Stomach (tissue), 4 donors: ENCODE results near the gene C5orf47.

ENCODE experiments used
- EP300 ChIP-seq: sonication (generic); formaldehyde crosslinking; IDR thresholded peaks from one replicate; pipeline ENCODE4 v1.6.1; 2017; ENCODE audit warnings: antibody characterized with exemption
- POLR2A ChIP-seq, 4 donors: fragments of 450-650 bp; IDR thresholded peaks; one replicate each; pipeline ENCODE4 v1.6.1; 2016; ENCODE audit warnings: antibody characterized with exemption in 4 of 4, control low read depth in 2 of 4, mild to moderate bottlenecking in 1 of 4, moderate library complexity in 1 of 4
- POLR2AphosphoS5 ChIP-seq, 3 donors: sonication (generic); formaldehyde crosslinking; IDR thresholded peaks; one replicate each; pipeline ENCODE4 v1.6.1; 2016; ENCODE audit warnings: antibody characterized with exemption in 3 of 3
- TF ChIP-seq, protein P1 (sequence below), 7 experiments: fragments of 450-650 bp in 4 of 7; fragments of 200-600 bp in 3 of 7; sonication (generic) in 3 of 7; IDR thresholded peaks; one replicate each; pipeline ENCODE4 v1.5.1; 2016 to 2019; ENCODE audit warnings: antibody characterized with exemption in 7 of 7, control low read depth in 2 of 7, mild to moderate bottlenecking in 1 of 7

DNA sequence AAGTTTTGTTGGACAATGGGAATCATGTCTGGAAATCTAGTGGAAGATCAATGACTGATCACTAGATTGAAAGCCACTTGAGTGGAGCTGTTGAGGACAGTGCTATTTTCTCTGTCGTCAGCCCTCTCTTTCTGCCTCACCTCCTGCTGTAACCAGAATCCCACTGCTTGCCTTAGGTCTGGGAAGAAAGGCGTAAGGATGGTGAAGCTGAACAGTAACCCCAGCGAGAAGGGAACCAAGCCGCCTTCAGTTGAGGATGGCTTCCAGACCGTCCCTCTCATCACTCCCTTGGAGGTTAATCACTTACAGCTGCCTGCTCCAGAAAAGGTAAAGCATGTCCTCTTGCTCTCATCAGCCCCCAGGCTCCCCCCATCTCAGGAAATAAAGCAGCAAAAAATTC lies 57.6 kb downstream of the C5orf47 start:
- TF ChIP-seq POLR2AphosphoS5 (IDR thresholded peaks at IDR 0.05) (no peak), POLR2A (IDR thresholded peaks at IDR 0.05) (no peak), EP300 (no peak)
- TF ChIP-seq, protein P1, sequence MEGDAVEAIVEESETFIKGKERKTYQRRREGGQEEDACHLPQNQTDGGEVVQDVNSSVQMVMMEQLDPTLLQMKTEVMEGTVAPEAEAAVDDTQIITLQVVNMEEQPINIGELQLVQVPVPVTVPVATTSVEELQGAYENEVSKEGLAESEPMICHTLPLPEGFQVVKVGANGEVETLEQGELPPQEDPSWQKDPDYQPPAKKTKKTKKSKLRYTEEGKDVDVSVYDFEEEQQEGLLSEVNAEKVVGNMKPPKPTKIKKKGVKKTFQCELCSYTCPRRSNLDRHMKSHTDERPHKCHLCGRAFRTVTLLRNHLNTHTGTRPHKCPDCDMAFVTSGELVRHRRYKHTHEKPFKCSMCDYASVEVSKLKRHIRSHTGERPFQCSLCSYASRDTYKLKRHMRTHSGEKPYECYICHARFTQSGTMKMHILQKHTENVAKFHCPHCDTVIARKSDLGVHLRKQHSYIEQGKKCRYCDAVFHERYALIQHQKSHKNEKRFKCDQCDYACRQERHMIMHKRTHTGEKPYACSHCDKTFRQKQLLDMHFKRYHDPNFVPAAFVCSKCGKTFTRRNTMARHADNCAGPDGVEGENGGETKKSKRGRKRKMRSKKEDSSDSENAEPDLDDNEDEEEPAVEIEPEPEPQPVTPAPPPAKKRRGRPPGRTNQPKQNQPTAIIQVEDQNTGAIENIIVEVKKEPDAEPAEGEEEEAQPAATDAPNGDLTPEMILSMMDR (IDR thresholded peaks at IDR 0.05): no peak
